ENCODE data around the gene BRD8. TPM values are rescaled to one million over a fixed set of nuclear protein-coding genes. Genes with fewer than 3 reads are reported as not detected.

BRD8 gene
- total and polyA plus RNA-seq, 9 of the 15 experiments (the other 6 are each of a cell fraction or from before 2014, with no cell fraction given) = 54.6 to 163 (median 87.0) TPM

DNA sequence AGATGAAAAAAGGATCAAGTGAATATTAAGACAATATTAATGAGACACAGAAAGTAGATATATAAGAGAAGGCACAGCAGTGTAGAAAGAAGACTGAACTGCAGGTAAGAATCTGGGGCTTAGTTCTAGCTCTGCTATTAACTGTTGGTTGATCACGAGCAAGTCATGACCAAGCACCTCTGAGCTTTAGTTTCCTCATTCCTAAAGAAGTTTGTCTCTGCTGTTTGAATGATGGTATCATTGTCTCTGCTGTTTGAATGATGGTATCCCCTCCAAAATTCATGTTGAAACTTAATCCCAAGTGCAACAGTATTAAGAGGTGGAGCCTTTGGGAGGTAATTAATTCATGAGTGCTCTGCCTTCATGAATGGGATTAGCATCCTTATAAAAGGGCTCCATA is 36.7 kb downstream of the BRD8 start:
- H3K4me3 ChIP-seq = no peak overlapping the region
- no peak overlapping the region for H3K9ac ChIP-seq (ENCODE audit: insufficient read depth in 1 of 2, low read depth in 2 of 2, low read length in 2 of 2)
- no peak overlapping the region for H3K27ac ChIP-seq (ENCODE audit: extremely low read depth, low read depth, low read length)
- ChIA-PET POLR2A (interaction anchor here (0.6 to 0.9 kb wide), 2 partner anchors 64 to 106 kb away, joined by 3 read pairs; no protein-coding TSS in a partner anchor), CTCF (ENCODE audit: low intra/inter-chr PET ratio) (no interaction called here)
- no peaks in the 10 kb centered on the region for H4K20me1 ChIP-seq (replicated peaks; ENCODE audit: control insufficient read depth, insufficient read depth, low read length)
- H3K4me1 ChIP-seq (replicated peaks in 1 of 2; ENCODE audit: control insufficient read depth in 2 of 2, insufficient read depth in 2 of 2, low read length in 2 of 2) = no peaks in the 10 kb centered on the region
- H3K4me2 ChIP-seq (ENCODE audit: insufficient read depth, low read length) = no peak overlapping the region
- no TSS peak for BruUV-seq (replicated peaks)
- H3K36me3 ChIP-seq (ENCODE audit: control insufficient read depth, insufficient read depth, low read length) = no peaks in the 10 kb centered on the region
- 5% methylated on average over 1 of the region's 1 CpG for WGBS (ENCODE audit: insufficient coverage, low coverage, missing lambda C conversion rate)
- ATAC-seq (no peak), FAIRE-seq (no peak), DNase-seq (ENCODE audit: extremely low read depth in 1 of 4, low spot score in 3 of 4) (no peak)
- H3K9me3 ChIP-seq (replicated peaks; ENCODE audit: control insufficient read depth, insufficient read depth, low read depth, low read length) = no peaks in the 10 kb centered on the region
- H3K79me2 ChIP-seq (ENCODE audit: control insufficient read depth, insufficient read depth, low read length) = no peaks in the 10 kb centered on the region
- in situ Hi-C loops (cut with MboI) (no loop called here), intact Hi-C loops (cut with micrococcal nuclease) (no loop called here)
- no peaks in the 10 kb centered on the region for H3K9me1 ChIP-seq (ENCODE audit: control insufficient read depth, insufficient read depth, low read length)
- peaks cover 19 to 23% of the 10 kb centered on the region in 2 experiments; a peak in 4 of 5 replicates for H3K27me3 ChIP-seq (ENCODE audit: control insufficient read depth in 2 of 2, insufficient read depth in 2 of 2, low read length in 2 of 2)
- no peak overlapping the region for H2AFZ ChIP-seq (ENCODE audit: low read depth, low read length)
- TF ChIP-seq U2AF1 (optimal IDR thresholded peaks at IDR 0.05; ENCODE audit: low read depth, low read length) (no peak), ZNF778 (CRISPR knock-in tag; IDR thresholded peaks at IDR 0.05) (no peak), KAT8 (IDR thresholded peaks at IDR 0.05; ENCODE audit: low read depth) (no peak), SP1 (CRISPR knock-in tag; IDR thresholded peaks at IDR 0.05) (no peak), MEF2A (IDR thresholded peaks at IDR 0.05; ENCODE audit: control insufficient read depth, low read depth, low read length) (no peak), KLF16 (IDR thresholded peaks at IDR 0.05) (no peak), CBFA2T3 (IDR thresholded peaks at IDR 0.05) (no peak), GATAD2A (IDR thresholded peaks at IDR 0.05) (no peak), CAMTA2 (CRISPR knock-in tag; conservative IDR thresholded peaks at IDR 0.05) (no peak), ZNF717 (CRISPR knock-in tag; IDR thresholded peaks at IDR 0.05) (no peak), BRD4 (IDR thresholded peaks at IDR 0.05) (no peak), ADNP (tag; IDR thresholded peaks at IDR 0.05) (no peak), EP400 (IDR thresholded peaks at IDR 0.05) (no peak), ZNF436 (CRISPR knock-in tag; IDR thresholded peaks at IDR 0.05) (no peak), ZNF24 (IDR thresholded peaks at IDR 0.05) (no peak)
- TF ChIP-seq, protein P1, sequence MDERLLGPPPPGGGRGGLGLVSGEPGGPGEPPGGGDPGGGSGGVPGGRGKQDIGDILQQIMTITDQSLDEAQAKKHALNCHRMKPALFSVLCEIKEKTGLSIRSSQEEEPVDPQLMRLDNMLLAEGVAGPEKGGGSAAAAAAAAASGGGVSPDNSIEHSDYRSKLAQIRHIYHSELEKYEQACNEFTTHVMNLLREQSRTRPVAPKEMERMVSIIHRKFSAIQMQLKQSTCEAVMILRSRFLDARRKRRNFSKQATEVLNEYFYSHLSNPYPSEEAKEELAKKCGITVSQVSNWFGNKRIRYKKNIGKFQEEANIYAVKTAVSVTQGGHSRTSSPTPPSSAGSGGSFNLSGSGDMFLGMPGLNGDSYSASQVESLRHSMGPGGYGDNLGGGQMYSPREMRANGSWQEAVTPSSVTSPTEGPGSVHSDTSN (CRISPR knock-in tag; IDR thresholded peaks at IDR 0.05; ENCODE audit: low read depth) = no peak
- TF ChIP-seq, protein P1 (tag; conservative IDR thresholded peaks at IDR 0.05; ENCODE audit: low read depth) = no peak
- TF ChIP-seq, protein P2, sequence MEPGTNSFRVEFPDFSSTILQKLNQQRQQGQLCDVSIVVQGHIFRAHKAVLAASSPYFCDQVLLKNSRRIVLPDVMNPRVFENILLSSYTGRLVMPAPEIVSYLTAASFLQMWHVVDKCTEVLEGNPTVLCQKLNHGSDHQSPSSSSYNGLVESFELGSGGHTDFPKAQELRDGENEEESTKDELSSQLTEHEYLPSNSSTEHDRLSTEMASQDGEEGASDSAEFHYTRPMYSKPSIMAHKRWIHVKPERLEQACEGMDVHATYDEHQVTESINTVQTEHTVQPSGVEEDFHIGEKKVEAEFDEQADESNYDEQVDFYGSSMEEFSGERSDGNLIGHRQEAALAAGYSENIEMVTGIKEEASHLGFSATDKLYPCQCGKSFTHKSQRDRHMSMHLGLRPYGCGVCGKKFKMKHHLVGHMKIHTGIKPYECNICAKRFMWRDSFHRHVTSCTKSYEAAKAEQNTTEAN (CRISPR knock-in tag; IDR thresholded peaks at IDR 0.05) = no peak
- TF ChIP-seq, protein P3, sequence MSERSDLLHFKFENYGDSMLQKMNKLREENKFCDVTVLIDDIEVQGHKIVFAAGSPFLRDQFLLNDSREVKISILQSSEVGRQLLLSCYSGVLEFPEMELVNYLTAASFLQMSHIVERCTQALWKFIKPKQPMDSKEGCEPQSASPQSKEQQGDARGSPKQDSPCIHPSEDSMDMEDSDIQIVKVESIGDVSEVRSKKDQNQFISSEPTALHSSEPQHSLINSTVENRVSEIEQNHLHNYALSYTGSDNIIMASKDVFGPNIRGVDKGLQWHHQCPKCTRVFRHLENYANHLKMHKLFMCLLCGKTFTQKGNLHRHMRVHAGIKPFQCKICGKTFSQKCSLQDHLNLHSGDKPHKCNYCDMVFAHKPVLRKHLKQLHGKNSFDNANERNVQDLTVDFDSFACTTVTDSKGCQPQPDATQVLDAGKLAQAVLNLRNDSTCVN (CRISPR knock-in tag; IDR thresholded peaks at IDR 0.05) = no peak

Measured in K562 (cell line).